NCI-H1417 (cell line): Measurements from ENCODE around the gene ZNF506.
"Not testable (repeated sequence)": the region's sequence is repeated elsewhere in the genome, so short reads cannot be mapped to it uniquely, and the experiment has no call there.

Source experiments
- DNase-seq, 3 experiments: peaks; one replicate each; lab custom pipeline; 2025; lab: John Stamatoyannopoulos, UW

The ZNF506 gene

GRCh38 chr19:19745496-19746285, 75.9 kb downstream of the ZNF506 start:
- DNase-seq: no peak

- no peak for DNase-seq
Measured at GRCh38 chr19:19744641-19745040, 76.9 kb downstream of the ZNF506 start.

DNA sequence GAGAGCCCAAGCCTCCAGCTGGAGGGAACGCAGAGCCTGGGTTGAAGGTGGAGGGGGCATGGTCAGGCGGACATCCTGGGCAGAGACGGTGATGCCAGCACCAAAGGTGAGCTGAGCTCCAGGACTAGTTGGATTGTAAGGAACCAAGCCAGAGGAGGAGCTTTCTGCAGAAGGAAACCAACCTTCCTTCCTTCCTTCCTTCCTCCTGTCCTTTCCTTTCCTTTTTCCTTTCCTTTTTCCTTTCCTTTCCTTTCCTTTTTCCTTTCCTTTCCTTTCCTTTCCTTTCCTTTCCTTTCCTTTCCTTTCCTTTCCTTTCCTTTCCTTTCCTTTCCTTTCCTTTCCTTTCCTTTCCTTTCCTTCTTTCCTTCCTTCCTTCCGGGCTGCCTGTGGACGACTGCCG, 77.6 kb downstream of the ZNF506 start:
- not testable (repeated sequence) for DNase-seq

DNA sequence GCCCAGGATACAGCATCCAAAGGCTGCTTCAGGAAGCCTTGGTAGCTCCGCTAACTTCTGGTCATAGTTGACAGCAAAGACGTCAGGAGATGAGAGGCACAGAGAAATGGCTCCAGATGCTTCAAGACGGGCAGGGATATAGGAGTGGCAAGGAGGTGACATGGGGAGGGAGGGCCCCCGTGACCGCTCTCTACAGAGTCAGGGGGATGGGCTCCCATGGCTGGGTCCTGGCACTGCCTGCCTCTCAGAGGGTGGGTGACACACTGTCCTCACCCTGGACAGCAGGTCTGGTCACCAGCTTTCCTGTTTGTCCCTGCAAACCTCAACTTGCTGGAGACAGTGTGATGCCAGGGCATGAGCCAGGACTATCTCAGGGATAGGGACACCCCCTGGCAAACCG, 78.4 kb downstream of the ZNF506 start:
- no peak for DNase-seq

DNA sequence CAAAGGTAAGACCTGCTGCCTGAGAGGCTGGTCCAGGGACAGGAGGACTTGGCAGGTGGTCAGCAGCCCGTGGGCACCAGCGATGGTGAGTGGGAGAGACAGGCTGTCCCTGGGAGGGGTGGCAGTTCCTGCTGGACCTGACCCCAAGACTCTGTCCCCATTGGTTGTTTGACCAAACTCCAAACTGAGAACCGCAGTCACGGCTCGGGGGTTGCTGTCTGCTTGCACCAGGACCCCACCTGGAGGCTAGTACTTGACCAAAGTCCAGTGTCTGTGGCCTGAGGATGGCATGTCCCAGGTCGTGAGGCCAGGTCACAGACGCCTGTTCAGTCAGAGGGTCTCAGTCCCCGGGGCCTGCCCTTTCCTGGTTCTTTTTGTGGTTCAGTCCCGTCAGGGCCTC, 78.8 kb downstream of the ZNF506 start:
- no peak for DNase-seq
